Activated CD8-positive, alpha-beta memory T cell treated with anti-CD3 and anti-CD28 coated beads for 24 hours (primary cell): ENCODE measurements around the gene C9orf153.
"Not testable (repeated sequence)": the region's sequence is repeated elsewhere in the genome, so short reads cannot be mapped to it uniquely, and the experiment has no call there.

Experiments used
- DNase-seq: peaks from one replicate; pipeline ENCODE4 v3.0.0-alpha.2; 2020

Gene C9orf153

GRCh38 chr9:86262492-86262891, 3.0 kb upstream of the C9orf153 start:
- no peak for DNase-seq

GRCh38 chr9:86257391-86257790, 2.1 kb downstream of the C9orf153 start:
- no peak for DNase-seq

- no peak for DNase-seq
Measured at GRCh38 chr9:86256653-86257052, 2.8 kb downstream of the C9orf153 start.

- no peak for DNase-seq
Measured at GRCh38 chr9:86253577-86253976, 5.9 kb downstream of the C9orf153 start.

GRCh38 chr9:86252870-86253269, 6.6 kb downstream of the C9orf153 start:
- no peak for DNase-seq

- DNase-seq, result no peak
Measured at GRCh38 chr9:86250123-86250522, 9.3 kb downstream of the C9orf153 start.

GRCh38 chr9:86248746-86249145, 10.7 kb downstream of the C9orf153 start:
- no peak for DNase-seq

- no peak for DNase-seq
Measured at GRCh38 chr9:86246752-86247161, 12.7 kb downstream of the C9orf153 start.

GRCh38 chr9:86242071-86242470, 17.4 kb downstream of the C9orf153 start:
- no peak for DNase-seq

GRCh38 chr9:86241216-86241615, 18.2 kb downstream of the C9orf153 start:
- no peak for DNase-seq

- no peak for DNase-seq
Measured at GRCh38 chr9:86238861-86239770, 20.3 kb downstream of the C9orf153 start.

- DNase-seq, result no peak
Measured at GRCh38 chr9:86230858-86231257, 28.6 kb downstream of the C9orf153 start.

- DNase-seq, result no peak
Measured at GRCh38 chr9:86222667-86223066, 36.8 kb downstream of the C9orf153 start.

- DNase-seq, result no peak
Measured at GRCh38 chr9:86219606-86220005, 39.9 kb downstream of the C9orf153 start.

GRCh38 chr9:86217076-86217755, 42.2 kb downstream of the C9orf153 start:
- no peak for DNase-seq

- DNase-seq, result no peak
Measured at GRCh38 chr9:86207193-86207592, 52.3 kb downstream of the C9orf153 start.

- DNase-seq, result no peak
Measured at GRCh38 chr9:86202338-86202882, 57.0 kb downstream of the C9orf153 start.

- no peak for DNase-seq
Measured at GRCh38 chr9:86201474-86202337, 57.8 kb downstream of the C9orf153 start.

GRCh38 chr9:86200599-86201162, 58.8 kb downstream of the C9orf153 start:
- no peak for DNase-seq

GRCh38 chr9:86193088-86193487, 66.4 kb downstream of the C9orf153 start:
- DNase-seq, result no peak

- not testable (repeated sequence) for DNase-seq
Measured at GRCh38 chr9:86190700-86191099, 68.8 kb downstream of the C9orf153 start.

GRCh38 chr9:86187121-86187520, 72.3 kb downstream of the C9orf153 start:
- no peak for DNase-seq

GRCh38 chr9:86186696-86187095, 72.8 kb downstream of the C9orf153 start:
- DNase-seq, result no peak
